ENCODE data around the gene PLXNA3. TPM values are rescaled to one million over a fixed set of nuclear protein-coding genes. Genes with fewer than 3 reads are reported as not detected.
A peak's percentile ranks its signal among the peaks of the same experiment; 100 is the strongest.
"Not testable (repeated sequence)": the region's sequence is repeated elsewhere in the genome, so short reads cannot be mapped to it uniquely, and the experiment has no call there.

PLXNA3 gene
- polyA plus RNA-seq, 1 donor, result 60.5 TPM

DNA sequence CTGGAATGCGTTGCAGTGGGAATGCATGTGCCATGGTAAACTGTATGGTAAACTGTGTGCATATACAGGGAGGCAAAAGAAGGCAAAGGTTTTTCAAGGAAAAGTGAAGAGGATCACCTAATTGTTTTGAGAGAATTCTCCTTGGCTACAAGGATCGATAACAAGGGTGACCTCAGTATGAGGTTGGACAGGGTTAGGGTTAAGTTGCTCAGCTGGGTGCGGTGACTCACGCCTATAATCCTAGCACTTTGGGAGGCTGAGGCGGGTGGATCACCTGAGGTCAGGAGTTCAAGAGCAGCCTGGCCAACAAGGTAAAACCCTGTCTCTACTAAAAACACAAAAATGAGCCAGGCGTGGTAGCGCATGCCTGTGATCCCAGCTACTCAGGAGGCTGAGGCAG is 43.3 kb downstream of the PLXNA3 start:
- not testable (repeated sequence) for DNase-seq

GRCh38 chrX:154502098-154502497 is 44.0 kb downstream of the PLXNA3 start:
- no peak for DNase-seq

DNA sequence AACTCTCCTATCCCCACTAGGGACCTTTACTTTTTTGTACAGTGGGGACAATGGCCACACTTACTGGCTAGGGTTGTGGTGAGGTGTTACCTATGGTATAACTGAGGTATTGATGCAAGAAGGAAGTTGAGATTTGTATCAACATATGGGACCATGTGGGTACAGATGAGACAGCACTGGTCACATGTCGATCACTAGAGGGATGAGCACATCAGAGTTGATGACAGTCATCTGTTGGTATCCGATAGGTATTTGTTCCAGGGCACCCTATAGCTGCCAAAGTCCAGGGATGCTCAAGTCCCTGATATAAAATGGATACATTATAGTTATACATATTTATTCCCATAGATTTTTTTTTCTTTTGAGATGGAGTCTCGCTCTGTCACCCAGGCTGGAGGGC is 44.9 kb downstream of the PLXNA3 start:
- no peak for DNase-seq

DNA sequence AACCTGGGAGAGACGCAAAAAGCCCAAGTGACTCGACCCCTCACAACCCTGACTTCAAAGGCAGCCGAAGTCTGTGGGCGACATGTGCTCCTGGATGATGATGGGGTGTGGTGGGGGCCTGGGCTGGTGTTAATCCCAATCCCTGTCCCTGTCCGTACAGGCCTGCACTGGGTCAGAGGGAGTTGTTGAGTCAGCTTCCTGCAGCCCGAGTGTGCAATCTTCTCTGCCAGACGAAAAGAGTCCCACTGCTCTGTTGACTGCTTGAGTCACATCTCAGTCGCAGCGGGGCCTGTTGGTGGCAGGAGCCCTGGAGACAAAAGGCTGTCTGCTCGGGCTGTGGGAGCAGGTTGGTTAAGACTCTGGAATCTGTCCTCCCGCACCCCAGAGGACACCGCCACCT is 47.7 kb downstream of the PLXNA3 start:
- no peak for DNase-seq

DNA sequence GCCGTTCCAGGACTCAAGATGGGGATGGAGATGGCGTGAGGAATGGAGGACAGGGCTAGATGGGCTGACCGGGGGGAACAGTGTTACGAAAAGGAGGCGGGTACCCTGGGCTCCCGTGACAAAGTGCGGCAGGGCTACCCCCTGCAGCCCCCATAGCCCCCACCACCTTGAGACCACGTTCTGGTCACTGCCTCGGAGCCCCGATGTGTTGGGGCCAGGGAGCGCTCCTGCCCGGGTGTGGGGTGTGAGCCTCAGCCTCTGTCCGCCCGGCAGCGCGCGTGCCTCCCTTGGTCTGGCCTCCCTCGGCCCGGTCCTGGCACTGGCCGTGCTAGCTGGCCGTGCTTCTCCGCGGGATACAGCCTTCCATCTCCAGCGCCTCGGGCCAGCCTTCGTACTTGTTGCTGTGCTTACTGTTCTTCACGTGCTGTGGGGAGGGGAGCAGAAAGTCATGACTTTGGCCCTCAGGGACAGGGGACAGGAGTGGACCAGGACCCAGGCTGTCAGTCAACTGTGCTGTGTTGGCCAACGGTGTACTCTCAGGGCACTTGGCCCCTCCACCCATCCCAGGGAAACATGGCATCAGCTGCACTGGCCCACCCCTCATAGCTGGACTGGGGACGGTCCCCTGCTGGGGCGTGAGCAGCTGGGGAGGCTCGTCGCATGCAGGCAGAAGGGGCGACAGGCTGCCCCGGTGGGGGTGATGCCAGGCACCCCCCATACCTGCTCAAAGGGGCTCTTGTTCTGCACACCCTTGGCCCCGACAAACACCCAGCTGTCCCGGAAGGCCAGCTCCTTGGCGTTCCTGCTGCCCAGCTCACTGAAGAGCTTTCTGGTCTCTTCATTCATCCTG is 48.6 kb downstream of the PLXNA3 start:
- no peak for DNase-seq

- no peak for DNase-seq
Measured at GRCh38 chrX:154507673-154508383, 49.7 kb downstream of the PLXNA3 start.

DNA sequence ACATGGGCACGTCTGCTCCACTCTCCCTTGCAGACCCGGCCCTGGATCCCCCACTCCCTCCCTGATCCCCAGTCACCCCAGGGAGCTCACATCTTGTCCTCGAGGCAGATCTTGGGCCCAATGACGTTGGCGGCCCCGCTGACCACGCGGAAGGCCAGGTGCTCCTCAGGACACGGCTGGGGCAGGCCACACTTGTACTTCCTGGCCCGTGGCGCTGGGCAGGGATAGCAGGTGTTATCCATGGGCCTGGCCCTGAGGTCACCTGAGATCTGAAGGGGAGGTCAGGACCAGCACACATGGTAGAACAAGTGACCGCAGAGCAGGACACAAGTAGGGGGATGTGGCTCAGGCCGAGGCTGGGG is 50.3 kb downstream of the PLXNA3 start:
- no peak for DNase-seq

DNA sequence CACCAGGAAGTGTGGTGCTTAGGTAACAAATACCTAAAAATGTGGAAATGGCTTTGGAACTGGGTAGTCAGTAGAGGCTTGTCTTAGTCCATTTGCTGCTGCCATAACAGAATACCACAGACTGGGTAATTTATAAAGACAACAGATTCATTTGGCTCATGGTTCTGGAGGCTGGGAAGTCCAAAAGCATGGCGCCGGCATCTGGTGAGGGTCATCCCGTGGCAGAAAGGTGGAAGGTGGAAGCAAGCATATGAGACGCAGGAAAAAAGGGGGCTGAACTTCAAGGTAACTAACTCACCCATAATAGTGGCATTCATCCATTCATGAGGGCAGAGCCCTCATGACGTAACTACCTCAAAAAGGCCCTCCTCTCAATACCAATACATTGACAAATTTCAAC is 51.4 kb downstream of the PLXNA3 start:
- no peak for DNase-seq

DNA sequence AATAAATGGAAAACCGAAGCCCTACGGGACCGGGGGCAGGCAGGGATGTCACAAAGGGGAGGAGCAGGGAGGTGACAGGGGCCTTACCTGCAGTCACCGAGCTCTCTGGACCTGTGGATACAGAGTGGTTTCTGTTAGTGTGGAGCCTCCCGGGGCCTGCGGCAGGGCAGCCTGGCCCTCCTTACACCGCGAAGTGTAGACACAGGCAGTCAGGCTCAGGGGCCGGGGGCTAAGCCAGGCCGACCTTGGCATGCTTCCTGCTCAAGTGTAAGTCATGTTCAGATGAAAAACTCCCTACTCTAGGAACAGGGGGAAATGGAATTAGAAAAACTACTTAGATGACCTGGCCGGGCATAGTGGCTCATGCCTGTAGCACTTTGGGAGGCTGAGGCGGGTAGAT is 53.7 kb downstream of the PLXNA3 start:
- DNase-seq, result no peak

GRCh38 chrX:154512879-154513553 is 54.9 kb downstream of the PLXNA3 start:
- DNase-seq, result no peak

DNA sequence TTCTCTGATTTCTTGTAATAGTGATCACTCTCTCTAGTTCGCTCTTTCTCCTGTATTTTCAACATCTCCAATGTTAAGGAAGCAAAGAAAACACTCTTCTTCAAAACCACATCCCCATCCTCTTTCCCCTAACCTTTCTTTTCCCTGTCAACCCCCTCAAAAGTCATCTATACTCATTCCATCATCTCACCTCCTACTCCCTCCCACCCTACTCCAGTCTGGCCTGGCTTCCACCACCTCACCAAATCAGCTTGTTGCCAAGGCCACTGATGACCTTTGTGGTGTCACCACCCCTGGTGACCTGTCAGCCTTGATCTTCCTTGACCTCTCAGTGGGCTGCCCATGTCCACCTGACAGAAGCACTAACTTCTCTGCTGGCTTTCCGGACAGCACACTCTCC is 55.6 kb downstream of the PLXNA3 start:
- no peak for DNase-seq

GRCh38 chrX:154515090-154515965 is 57.2 kb downstream of the PLXNA3 start:
- DNase-seq, result no peak

- DNase-seq, result peak; percentile 82
Measured at GRCh38 chrX:154515966-154516655, 58.0 kb downstream of the PLXNA3 start, which contains the start of gene FAM3A. TSS of gene FAM3A (minus strand) at chrX:154516232. CDS start at chrX:154515772, 460 bp downstream.

- peak; percentile 60 for DNase-seq
Measured at GRCh38 chrX:154516656-154517100, 58.6 kb downstream of the PLXNA3 start.

- DNase-seq, result no peak
Measured at GRCh38 chrX:154517101-154517781, 59.2 kb downstream of the PLXNA3 start.

GRCh38 chrX:154519389-154519788 is 61.3 kb downstream of the PLXNA3 start:
- no peak for DNase-seq

- DNase-seq, result no peak
Measured at GRCh38 chrX:154525606-154526490, 67.8 kb downstream of the PLXNA3 start.

DNA sequence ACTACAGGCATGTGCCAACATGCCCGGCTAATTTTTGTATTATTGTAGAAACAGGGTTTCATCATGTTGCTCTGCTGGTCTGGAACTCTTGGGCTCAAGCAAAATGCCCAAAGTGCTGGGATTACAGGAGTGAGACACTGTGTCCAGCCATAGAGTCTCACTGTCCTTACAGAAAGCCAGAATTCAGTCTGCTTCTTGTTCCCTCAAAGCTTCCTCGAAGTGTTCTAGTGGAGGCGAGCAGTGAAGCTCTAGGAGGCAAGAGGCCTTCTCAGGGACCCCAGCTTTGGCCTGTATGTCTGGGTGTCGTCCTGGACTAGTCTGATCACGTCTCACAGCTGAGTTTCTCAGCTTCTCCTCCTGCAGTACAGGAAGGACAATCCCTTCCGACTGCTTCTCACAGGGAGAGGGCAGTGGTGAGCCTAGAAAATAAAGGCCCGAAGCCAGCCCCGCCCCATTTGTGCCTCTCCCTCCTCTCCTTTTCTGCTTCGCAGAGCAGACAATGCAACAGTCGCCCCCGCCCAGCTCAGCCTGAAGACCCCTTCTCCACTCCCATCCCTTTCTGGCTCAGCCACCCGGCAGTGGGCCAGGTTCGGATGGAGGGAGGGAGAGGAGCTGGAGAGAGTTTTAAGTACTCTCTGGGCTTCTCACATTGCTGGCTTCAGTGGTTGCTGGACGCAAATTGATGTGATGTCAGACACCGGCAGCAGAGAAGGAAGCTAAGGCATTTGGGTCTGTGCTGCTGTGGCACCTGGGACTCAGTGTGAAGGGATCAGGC is 69.0 kb downstream of the PLXNA3 start:
- DNase-seq, result peak; percentile 79

Data from left kidney (tissue), 2 donors.